T-helper 2 cell treated with Interferon-gamma antibody and Interleukin-4, amounts not matched to agents 100 ng/mL and 5 ng/mL, for 36 hours (primary cell): ENCODE measurements around the gene SLC35F1. TPM values are rescaled to one million over a fixed set of nuclear protein-coding genes. Genes with fewer than 3 reads are reported as not detected.

ENCODE experiments used
- intact Hi-C: fragments of 100-400 bp; cut with micrococcal nuclease; formaldehyde crosslinking; loops from one replicate; pipeline ENCODE4 v1.15.1; 2023
- total RNA-seq: library from RNA; stranded (reverse); gene quantifications from 2 replicates; pipeline ENCODE4 v1.2.3, GENCODE V29; 2022

SLC35F1 gene
- total RNA-seq, 1 donor from 2014 or later: not detected

DNA sequence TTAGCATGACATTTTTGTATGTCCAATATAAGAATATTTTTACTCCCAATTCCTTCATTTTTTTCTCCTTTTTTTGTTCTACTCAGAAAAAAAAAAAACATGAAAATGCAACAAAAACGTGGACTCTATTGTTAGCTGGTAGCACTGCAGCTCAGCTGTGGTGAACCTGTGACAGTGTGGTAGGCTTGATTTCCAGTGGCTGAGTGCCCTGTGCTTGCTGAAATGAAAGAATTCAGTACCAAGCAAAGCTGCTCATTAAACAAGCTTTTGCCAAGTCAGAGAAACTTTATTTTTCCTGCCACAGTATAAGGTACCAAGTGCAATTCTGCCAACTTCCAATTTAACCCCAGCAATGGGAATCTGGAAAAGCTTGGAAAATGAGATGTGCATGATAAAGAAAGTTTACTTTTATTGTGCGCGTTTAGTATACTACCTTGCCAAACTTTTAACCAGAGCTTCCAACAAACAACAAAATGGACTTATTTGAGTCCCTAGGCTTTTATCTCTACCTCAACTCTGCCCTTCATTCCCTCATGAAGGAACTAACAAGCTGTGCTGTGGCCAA, 215.2 kb downstream of the SLC35F1 start:
- intact Hi-C loops: no loop called here

DNA sequence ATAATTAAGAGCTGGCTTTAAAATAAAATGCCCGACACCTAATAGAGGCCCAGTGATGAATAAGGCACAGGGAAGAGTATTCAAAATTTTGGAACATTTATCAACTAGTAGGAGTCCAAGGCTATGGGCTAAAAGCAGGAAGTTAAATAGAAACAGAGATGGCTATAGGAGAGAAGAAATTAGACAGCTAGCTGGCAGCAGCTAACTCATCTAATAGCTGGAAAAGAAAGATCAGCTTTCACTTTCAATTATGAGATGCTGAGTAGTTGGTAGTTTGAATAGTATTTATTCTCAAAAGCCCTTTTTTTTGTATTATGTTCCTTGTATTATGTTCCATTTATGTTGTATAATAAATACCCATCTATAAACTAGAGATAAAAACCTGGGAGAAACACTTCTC, 215.7 kb downstream of the SLC35F1 start:
- intact Hi-C loops: no loop called here

DNA sequence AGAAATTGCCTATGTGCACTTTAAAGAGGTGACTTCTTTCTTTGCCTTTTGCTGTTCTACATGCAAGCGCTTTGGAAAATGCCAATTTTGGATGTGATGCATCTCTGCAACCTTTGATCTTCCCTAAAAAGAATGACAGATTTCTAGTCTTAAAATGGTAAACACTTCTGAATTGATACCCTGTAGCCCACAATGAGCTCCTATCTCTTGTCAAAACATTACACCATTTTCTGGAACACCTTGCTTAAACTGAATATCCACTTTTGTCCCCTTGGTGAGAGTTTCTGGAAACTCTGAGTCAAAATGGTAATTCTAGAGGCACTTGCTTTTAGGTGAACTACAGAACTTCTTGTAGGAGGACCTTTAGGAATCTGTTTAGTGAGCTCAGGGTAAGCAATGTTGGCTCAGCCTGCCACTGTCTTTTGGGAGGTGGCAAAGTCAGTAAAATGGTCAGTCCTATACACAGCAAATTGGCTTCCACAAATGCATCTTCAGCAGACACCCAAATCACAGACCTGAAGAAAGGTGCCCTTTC, 216.5 kb downstream of the SLC35F1 start:
- intact Hi-C loops: no loop called here

DNA sequence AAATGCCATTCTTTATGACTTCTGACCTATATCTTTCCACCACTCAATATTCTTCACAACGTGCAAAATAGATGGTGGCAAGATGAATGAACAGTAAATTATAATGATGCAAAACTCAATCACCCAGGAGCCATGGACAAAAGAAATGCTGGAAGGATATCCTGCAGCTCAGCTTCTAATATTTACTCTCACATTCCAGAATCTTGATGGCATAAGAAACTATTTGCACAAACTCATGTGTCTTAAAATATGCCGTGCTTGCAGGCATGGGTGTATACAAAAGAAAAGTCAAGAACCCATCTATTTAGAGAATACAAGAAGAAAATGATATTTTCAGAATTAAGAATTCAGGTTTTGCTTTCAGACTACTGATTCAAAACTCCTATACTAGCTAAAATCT, 217.8 kb downstream of the SLC35F1 start:
- intact Hi-C loops: no loop called here

DNA sequence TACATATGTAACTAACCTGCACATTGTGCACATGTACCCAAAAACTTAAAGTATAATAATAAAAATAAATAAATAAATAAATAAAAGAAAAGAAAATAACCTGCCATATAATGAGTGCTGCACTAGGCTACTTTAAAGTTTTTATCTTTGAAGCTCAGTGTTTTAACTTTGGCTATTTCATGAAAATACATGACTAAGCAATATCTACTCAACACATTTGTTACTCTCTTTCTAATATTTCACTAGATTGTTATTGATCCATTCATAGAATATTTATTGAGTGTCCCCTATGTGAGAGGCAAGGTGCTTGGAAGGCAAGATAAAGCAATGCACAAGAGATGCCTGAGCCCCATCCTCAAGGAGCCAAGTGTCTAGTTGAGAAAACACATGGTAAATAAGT, 221.7 kb downstream of the SLC35F1 start:
- intact Hi-C loops: no loop called here

DNA sequence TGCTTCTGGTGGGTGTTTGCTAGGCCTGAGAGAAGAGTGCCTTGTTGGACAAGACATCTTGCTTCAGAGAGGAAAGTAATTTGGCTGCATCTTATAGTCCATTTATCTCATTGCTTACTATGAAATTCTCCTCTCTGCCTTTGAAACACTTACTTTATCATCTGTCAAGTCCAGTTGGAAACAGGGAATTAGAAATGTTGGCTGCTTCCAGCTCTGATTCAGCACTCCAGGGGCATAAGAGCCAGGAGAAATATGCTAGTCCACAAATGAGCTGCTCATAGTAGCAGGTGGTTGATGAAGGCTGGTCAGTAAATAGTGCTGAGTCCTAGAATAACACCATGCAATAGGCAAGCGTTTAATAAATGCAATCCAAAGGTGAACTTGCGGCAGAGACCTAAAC, 227.1 kb downstream of the SLC35F1 start:
- intact Hi-C loops: no loop called here

DNA sequence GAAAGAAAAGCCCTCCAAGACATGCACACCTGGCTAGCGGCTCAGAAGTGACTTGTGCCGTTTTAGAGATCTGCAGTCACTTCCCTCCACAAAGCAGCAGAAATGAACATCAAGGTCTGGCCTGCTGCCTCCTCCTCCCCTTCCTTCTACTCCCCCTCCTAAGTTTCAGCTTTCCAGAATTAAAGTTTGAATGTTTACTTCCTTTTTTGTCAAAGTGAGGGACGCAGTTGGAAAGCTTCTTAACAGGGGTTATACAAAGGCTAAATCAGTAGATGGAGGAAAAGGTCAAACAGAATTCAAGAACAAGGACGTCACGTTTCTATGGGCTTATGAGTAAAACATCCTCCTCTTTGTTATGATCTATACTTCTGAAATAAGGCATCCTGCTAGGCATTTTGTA, 227.7 kb downstream of the SLC35F1 start:
- intact Hi-C loops: no loop called here

DNA sequence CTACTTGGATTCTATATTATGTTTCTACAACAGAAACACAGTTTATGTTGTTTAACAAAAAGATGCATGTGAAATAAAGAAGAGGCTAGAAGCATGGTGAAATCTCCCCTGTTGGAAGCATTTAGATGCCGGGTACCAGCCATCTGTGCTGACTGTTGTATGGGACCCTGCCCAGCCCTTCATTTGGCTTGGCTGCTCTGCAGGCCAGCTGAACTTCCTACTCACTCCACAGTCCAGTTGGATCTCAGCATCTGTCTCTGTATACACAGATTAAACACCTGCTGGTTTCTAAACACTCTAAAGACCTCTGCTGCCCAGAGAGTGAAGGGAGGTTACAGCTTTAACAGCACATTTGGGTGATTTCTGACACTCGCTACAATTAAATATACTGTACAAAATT, 228.3 kb downstream of the SLC35F1 start:
- intact Hi-C loops: no loop called here

DNA sequence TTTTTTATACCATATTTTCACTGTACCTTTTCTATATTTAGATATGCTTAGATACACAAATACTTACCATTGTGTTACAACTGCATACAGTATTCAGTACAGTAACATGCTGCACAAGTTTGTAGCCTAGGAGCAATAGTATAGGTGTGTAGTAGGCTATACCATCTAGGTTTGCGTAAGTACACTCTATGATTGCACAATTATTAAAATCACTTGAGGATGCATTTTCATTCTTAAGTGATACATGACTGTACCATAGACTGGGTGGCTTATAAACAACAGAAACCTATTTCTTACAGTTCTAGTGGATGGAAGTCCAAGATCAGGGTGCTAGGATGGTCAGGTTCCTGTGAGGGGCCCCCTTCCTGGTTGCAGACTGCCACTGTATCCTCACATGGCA, 234.1 kb downstream of the SLC35F1 start:
- intact Hi-C loops: no loop called here

DNA sequence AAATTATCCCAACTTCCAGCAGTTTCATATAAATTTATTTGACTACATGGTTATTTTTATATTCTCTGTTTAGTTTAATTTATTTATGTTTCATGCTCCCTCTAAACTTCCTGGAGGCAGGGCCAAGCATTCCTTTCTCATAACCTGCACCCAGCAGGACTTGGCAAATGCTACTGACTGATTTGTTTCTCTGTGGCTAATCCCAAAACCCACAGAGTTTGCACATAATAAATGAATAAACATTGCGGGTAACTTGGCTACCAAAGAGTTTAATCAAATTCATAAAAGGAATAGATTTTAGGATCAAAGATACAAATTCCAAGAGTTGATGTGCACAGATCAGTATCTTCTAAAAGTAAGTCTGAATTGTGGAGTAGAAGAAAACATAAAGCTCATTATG, 239.5 kb downstream of the SLC35F1 start:
- intact Hi-C loops: no loop called here

DNA sequence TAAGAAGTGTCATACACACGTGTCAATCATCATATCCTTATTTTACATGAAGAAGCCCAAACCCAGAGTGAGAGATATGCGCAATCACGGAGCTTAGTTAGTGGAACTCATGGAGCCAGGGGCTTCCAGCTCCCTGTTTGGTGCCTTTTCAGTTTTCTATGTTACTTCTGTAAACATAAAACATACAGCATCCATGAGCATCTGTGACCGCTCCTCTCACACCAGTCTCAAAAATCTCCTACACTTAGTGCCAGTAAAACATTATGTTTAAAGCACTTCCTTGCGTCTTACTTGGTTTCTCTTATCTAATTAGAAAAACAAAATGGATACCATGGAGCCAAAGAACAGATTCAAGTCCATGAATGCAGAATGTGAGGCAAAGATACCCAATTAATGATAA, 240.4 kb downstream of the SLC35F1 start:
- intact Hi-C loops: no loop called here

DNA sequence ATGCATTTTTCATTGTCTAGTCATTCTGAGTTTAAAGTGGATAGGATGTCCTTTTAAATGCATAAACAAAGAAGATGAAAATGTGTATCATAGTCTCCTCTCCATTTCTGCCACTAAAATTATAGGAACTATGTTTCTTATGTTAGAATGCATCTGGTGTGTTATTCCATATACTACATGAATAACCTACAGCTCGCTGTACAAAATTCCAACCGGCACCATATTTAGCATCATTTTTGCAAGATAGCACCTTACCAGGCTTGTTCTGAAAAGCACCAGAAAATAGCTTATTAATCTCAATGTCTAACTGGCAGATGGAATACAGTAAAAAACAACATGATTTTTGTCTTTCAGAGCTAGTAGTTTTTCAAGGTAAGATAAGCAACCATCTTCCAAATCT, 241.5 kb downstream of the SLC35F1 start:
- intact Hi-C loops: no loop called here

DNA sequence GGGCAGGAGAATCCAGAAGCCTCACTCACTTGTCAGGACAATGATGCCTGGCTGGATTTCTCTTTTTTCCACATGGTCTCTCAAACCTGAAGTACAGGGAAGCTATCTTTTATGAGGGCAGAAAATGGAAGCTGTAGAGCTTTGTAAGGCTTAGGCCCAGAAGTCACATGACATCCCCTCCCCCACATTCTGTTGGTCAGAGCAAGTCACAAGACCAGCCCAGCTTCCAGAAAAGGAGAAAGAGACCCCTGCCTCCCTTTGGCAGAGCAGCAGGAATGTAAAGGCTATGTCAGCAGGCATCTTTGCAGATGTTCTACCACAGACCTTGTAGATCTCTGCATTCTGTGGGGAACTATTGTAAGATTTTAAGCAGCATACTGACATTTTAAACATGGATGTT, 245.5 kb downstream of the SLC35F1 start:
- intact Hi-C loops: no loop called here

DNA sequence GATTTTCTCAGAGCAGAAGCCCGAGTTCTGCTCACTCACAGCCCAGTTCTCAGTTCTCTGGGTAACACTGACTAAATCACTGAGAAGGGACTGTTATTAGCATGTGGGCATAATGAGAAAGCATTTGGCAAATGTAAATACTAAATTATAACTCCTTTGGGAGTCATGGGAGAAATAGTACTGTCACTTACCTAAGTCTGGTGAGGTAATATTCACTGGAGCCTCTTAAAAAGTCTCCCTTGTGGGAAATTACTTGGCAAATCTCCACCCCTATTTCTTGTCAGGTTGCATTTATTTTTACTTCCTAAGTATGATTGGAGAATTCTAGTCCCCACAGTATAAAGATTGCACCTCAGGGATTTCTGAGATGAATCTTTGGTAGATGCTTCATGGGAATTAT, 254.3 kb downstream of the SLC35F1 start:
- intact Hi-C loops: no loop called here

DNA sequence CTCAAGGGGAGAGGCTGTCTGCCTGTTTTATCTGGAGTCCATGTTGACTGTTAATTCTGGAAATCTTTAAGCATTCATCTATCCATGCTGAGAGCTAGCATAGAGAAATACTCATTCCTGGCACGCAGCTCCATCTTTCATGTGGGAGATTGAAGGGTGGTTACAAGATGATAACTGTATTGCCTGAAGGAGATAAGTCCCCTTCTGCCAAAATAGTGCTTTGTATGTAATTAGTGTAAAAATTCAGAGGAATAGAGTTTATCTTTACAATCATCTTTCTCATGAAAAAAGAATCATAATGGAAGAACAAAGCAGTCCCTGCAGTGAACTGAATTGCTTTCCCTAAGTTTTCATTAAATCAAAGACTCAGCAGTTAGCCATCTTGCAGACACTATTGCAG, 256.5 kb downstream of the SLC35F1 start:
- intact Hi-C loops: no loop called here

DNA sequence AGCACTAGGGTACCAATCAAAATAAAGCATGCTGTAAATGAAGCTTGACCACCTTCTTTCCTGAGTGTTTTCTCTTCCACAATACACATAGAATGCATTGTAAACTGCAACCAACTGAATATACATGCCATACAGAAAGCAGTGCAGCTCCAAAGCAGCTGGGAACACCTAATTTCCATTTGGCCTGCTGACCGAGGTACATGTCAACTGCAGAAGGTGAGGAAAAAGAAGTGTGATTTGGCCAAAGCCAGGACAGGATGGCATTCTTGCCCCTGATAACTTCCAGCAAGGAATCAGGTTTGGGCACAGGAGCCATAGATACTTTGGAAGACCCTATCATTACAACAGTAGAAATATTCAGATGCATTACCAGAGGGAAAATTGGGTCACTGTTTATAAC, 258.4 kb downstream of the SLC35F1 start:
- intact Hi-C loops: no loop called here

DNA sequence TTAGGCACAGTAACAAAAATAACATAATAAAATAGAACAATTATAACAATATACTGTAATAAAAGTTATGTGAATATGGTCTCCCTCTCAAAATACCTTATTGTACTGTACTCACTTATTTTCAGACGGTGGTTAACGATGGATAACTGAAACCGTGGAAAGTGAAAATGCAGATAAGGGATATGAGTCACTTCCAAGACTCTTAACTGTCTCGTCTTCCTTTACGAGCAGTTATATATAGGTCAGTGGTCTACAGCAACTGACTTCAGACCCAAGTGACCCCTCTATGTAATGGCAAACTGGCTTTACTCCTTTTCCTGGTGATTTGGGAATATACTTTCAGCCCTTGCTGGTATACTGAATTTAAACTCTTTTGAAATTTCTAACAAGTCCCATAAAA, 261.4 kb downstream of the SLC35F1 start:
- intact Hi-C loops: no loop called here

DNA sequence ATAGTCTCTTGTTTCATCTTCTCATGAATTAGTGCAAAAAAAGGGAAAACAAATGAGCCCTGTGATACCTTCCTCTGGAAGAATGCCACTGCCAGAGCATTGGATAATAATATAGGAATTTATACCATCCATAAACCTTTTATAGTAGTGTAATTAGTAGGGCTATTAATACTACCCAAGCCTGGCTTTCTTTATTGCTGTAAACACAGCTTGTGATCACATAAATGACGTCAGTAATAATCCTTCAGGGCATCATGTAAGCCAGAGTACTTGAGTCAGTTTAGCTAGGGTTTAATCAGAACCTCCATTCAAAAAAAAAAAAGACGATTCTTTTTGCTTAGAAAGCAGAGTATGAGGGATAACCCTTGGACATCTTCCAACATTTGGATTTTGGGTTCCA, 264.8 kb downstream of the SLC35F1 start:
- intact Hi-C loops: no loop called here

DNA sequence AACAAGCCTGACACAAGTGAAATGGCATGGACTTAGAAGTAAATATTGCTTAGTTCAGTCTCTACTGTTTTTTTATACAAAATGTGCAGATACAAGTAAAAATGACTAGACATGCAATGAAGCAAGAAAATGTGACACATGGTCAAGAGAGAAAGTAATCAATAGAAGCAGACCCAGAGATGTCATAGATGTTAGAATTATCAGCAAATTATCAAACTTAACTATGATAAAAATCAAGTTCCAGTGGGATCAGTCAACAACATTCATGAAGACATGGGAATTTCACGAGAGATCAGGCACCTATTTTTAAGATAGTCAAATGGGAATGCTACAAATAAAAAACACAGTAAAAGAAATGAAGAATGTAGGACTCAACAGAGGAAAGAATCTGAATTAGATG, 267.0 kb downstream of the SLC35F1 start:
- intact Hi-C loops: no loop called here

DNA sequence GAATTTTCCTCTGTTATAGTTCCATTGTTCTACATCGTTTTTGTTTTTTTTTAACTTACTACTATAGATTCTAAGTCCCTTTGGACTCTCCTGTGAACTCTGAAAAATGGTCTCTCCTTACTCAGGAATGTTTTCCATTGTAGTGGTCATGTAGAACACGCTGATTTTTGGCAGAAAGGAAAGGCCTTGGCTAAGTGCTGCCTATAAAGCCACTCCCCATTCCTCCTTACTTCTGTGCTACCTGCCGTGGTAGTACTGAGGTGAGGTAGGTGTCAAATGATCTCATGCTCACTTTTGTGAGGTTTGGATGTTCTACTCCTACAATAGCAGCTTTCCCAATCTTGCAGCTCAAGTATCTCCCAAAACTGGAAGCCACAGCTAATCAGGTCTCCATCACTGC, 270.7 kb downstream of the SLC35F1 start:
- intact Hi-C loops: no loop called here

DNA sequence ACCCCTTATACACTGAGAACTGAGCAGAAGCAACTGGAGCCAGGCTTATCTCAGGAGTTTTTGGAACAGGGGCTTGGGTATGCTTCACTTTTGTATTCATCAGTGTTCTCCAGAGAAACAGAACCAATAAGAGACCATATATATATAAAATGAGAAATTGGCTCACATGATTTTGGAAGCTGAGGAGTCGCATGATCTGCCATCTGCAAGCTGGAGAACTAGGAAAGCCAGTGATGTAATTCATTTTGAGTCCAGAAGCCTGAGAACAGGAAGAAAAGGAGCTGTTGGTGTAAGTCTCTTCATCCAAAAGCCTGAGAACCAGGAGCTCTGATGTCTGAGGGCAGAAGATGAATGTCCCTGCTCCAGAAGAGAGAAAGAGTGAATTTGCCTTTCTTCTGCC, 272.0 kb downstream of the SLC35F1 start:
- intact Hi-C loops: no loop called here

DNA sequence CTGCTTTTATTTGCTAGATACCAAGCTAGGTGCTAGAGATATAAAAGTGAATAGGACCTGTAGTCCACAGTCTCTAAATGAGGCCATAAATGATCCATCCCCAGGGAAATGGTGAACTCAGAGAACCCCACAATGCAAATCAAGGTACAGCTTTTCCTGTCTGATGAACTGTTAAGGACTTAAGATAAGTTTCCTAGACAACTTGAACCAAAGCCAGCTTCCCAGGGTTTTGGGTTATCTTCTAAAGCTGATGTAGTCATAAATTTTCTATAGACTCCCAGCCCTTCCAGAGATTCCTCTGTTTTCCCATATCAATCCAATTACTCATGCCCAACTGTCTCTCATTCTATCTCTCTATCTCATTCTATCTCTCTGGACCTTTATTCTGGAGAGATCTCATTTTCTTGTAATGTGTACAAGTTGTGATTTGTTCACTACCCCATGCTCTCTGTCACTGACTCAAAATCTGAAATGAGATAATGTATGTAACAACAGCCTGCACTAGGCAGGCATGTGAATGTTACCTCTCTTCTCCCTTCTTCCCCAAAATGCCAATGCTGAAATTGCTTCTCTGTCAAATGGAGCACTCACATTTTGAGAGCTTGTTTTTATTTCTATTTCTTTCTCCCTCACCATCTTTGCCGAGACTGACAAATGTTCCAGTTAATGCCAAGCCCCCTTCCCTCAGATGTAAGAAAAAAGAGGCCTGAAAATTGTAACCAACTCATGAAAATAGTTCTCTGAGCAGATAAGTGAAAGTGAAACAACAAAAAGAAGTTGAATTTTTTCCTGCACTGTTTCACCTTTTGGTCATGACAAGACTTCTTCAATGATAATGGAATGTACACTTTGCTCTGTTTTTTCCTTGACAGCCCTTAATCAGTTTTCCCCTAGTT, 279.9 kb downstream of the SLC35F1 start:
- intact Hi-C loops: no loop called here
